IPS DF 19.7 (cell line): ENCODE data around the gene WFDC1.

Experiments used
- DNase-seq: peaks from one replicate; pipeline ENCODE4 v3.0.0-alpha.2; 2013; ENCODE audit warnings: low read depth, low spot score

The WFDC1 gene

GRCh38 chr16:84272740-84273320 lies 21.8 kb upstream of the WFDC1 start:
- no peak for DNase-seq

DNA sequence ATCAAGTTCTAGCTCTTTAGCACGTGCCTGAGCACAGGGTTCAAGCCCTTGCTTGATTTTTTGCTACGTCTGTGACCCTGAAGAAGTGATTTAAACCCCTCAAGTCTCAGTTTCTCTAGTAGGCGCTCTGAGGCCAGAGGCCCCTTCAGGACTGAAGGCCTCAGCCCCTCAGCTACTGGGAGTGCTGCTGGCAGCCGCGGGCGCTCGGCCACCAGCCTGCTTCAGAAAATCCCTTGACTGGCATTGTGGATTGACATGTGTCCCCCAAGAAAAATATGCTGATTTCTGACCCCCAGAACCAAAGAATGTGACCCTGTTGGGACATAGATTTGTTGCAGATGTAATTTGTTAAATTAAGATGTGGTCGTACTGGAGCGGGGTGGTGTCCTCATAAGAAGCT lies 20.2 kb upstream of the WFDC1 start:
- DNase-seq = no peak

DNA sequence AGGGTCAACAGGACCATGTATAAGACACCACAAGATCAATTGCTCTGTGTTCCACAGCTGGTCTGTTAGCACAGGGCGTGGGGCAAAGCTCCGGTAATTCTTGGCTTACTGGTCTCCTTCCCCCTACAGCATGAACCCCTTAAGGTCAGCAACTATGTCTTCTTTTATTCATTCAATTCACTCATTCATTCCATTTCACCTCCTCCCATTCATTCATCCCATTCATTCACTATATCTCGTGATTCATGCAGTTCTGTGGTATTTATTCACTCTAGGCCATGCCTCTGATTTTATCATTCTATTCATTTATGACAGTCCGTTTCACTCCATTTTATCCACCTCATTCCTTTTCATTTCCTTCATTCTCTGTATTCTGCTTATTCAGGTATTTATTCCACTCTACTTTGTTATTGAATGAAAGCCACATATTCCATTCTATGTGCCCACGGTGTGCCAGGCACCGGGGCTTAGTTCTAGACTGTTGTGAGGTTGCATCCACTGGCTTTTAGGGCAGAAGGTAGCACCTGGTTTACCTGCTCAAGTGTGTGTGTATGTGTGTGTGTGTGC lies 19.0 kb upstream of the WFDC1 start:
- no peak for DNase-seq

DNA sequence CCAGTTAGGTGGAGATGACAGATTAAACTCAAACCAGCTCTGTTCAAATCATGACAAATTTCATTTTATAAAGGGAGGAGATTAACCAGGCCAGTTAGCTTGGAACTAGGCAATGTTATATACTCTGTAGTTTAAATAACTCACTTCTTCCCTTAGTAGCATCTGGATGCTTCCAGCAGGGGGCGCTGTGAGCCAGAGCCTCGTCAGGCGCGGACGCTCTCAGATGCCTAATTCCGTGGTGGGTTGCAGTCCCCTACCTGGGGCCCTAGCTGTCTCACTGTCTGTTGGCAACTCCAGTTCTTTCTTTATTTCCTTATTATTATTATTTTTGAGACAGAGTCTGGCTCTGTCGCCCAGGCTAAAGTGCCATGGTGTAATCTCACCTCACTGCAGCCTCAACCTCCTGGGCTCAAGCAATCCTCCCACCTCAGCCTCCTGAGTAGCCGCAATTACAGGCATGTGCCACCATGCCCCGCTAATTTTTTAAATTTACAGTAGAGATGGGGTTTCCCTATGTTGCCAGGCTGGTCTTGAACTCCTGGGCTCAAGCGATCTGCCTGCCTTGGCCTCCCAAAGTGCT lies 17.3 kb upstream of the WFDC1 start:
- no peak for DNase-seq

GRCh38 chr16:84278333-84278732 lies 16.3 kb upstream of the WFDC1 start:
- no peak for DNase-seq

DNA sequence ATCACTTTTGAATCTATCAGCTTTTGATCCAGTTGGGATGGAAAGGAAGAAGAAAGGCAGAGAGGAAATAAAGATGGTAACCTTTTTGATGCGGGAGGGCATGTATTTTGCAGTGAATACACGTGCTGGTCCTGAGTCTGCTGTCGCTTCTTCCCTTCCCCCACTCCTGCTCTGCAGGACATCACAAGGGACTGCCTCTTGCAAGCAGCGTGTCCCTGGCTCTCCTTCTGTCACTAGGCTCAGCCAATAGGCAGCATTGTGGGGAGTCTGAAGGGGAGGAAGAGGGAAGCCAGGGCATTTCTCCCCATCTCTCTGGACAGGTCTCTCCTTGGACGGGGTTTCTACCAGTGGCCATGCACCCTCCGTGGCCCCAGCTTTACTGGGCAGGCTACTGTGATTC lies 15.7 kb upstream of the WFDC1 start:
- no peak for DNase-seq

- DNase-seq = no peak
Observed at GRCh38 chr16:84279881-84280280, 14.8 kb upstream of the WFDC1 start.

DNA sequence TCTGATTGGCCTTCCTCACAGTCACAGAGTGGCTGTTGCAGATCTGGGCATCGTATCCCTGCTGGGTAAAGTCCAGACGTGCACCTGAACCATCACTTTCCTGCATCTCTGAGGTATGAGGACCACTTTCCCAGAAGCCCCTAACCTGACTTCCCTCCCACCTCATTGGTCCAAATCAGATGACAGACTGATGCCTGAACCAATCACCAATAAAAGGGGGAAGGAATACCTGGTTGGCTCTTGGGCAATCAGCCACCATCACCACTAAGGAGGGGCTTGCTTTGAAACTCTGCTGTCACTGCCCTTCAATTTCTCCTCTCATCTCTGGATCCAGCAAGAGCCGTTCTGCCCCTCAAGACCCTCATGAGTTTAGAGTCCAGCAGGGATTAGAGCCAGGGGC lies 13.6 kb upstream of the WFDC1 start:
- DNase-seq = no peak

- DNase-seq = no peak
Observed at GRCh38 chr16:84282533-84282932, 12.1 kb upstream of the WFDC1 start.

GRCh38 chr16:84283314-84284153 lies 11.1 kb upstream of the WFDC1 start:
- no peak for DNase-seq

GRCh38 chr16:84284154-84284722 lies 10.4 kb upstream of the WFDC1 start:
- DNase-seq = no peak

DNA sequence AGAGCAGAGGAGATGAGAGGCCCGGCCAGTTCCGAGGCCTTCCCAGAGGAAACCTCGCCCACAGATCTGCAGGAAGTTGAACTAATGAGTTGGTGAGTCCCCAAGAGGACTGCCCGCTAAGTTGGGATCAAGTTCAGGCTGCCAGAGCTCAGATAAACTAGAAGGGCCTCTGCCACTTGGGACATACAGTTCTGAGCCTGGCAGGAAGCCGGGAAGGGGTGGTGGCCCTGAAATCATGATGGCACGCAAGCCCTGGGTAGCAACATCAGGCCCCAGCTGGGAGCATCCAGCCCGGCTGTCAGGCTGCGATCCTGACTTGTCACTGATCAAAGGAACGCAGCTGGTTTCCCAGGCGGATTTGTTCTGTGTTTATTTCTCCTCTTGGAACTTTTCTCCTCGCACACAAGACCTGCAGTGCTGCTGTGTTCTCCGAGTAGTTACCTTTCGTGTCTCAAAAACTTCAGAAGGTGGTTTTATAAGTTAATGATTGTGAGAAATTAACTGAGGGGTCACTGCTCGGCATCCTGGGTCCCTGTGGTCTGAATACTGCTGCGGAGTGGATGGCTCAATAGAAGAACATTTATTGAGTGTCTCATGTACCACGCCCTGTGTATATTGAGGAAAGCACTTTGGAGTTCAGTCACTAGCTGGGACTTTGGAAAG lies 8.0 kb upstream of the WFDC1 start:
- no peak for DNase-seq

GRCh38 chr16:84288902-84289301 lies 5.8 kb upstream of the WFDC1 start:
- DNase-seq = no peak

GRCh38 chr16:84291226-84291625 lies 3.5 kb upstream of the WFDC1 start:
- no peak for DNase-seq

GRCh38 chr16:84292011-84292410 lies 2.7 kb upstream of the WFDC1 start:
- DNase-seq = no peak

GRCh38 chr16:84293406-84293805 lies 1.3 kb upstream of the WFDC1 start:
- DNase-seq = no peak

DNA sequence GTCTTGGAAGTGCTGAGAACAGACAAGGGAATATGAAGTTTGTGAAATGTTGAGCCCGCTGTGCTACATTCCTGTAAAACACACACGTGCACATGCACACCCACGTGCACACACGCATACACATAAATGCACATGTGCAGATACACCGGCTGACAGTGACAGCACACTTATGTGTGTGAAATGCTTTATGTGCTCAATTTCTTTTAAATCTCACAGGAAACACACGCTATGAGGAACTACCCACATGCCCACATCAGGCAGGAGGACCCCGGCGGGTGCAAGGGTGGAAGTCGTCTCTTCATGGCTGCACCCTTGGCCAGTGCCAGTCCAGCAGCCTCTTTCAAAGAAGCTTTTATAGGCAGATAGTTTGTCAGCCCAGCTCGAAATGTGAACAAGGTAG lies 561 bp upstream of the WFDC1 start:
- DNase-seq = no peak

- no peak for DNase-seq
Observed at GRCh38 chr16:84295203-84295860, 654 bp downstream of the WFDC1 start.

GRCh38 chr16:84298376-84298899 lies 3.8 kb downstream of the WFDC1 start:
- no peak for DNase-seq

DNA sequence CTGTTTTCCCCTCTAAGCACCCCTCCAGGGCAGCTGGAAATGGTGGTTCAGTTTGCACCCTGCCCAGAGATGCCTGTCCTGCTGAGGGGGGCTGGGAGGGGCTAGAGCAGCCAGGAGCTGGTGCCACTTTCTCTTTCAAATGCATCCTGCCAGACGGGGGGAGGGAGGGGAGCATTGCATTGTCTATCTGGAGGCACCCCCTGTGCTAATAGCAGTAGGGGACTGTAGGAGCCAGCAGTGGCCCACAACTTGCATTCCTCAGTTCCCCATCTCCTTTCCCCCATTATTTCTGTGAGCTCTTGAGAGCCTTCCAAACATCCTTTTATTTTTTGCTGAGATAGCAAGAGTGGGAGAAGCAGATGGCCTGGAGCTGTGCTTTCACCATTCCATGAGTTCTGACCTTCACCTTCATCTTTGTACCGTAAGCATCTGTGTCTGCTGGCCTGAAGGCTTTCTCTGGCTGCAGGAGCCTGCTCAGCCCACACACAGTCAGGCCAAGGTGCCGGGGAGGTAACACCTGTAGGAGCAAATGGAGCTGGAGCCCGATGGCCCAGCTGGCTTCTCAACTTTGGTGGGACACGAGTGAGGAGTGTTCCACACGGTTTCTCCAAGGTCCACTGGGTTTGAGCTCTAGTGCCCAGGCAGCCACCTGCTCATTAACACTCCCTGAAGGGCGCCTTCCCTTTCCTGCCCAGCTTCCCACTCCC lies 5.2 kb downstream of the WFDC1 start:
- no peak for DNase-seq
